HG03439 (cell line): ENCODE measurements around the gene ENDOU.
"Not testable (repeated sequence)": the region's sequence is repeated elsewhere in the genome, so short reads cannot be mapped to it uniquely, and the experiment has no call there.

Source experiments
- ATAC-seq: cut with Tn5 transposase; IDR thresholded peaks from one replicate; pipeline ENCODE4 v1.9.1; 2021; ENCODE audit warnings: mild to moderate bottlenecking, moderate library complexity; ENCODE audit not compliant: unreplicated experiment

ENDOU gene

GRCh38 chr12:47700263-47700662, 25.0 kb downstream of the ENDOU start:
- ATAC-seq, result no peak

GRCh38 chr12:47698631-47699030, 26.7 kb downstream of the ENDOU start:
- ATAC-seq, result no peak

- no peak for ATAC-seq
Measured at GRCh38 chr12:47698055-47698454, 27.2 kb downstream of the ENDOU start.

- ATAC-seq, result no peak
Measured at GRCh38 chr12:47689215-47689614, 36.1 kb downstream of the ENDOU start.

- no peak for ATAC-seq
Measured at GRCh38 chr12:47687636-47688035, 37.7 kb downstream of the ENDOU start.

- ATAC-seq, result no peak
Measured at GRCh38 chr12:47686645-47687240, 38.5 kb downstream of the ENDOU start.

- no peak for ATAC-seq
Measured at GRCh38 chr12:47679785-47680184, 45.5 kb downstream of the ENDOU start.

GRCh38 chr12:47672068-47672467, 53.2 kb downstream of the ENDOU start:
- no peak for ATAC-seq

- ATAC-seq, result not testable (repeated sequence)
Measured at GRCh38 chr12:47667935-47668334, 57.4 kb downstream of the ENDOU start.
